LNCAP (cell line): ENCODE measurements around the gene LCE1B.

Experiments used
- TF ChIP-seq, protein P1 (sequence below): fragments of 450-650 bp; IDR thresholded peaks from 2 replicates; pipeline ENCODE4 v1.5.1; 2017; ENCODE audit warnings: mild to moderate bottlenecking

The LCE1B gene

GRCh38 chr1:152824964-152825363 lies 13.2 kb downstream of the LCE1B start:
- TF ChIP-seq, protein P1, sequence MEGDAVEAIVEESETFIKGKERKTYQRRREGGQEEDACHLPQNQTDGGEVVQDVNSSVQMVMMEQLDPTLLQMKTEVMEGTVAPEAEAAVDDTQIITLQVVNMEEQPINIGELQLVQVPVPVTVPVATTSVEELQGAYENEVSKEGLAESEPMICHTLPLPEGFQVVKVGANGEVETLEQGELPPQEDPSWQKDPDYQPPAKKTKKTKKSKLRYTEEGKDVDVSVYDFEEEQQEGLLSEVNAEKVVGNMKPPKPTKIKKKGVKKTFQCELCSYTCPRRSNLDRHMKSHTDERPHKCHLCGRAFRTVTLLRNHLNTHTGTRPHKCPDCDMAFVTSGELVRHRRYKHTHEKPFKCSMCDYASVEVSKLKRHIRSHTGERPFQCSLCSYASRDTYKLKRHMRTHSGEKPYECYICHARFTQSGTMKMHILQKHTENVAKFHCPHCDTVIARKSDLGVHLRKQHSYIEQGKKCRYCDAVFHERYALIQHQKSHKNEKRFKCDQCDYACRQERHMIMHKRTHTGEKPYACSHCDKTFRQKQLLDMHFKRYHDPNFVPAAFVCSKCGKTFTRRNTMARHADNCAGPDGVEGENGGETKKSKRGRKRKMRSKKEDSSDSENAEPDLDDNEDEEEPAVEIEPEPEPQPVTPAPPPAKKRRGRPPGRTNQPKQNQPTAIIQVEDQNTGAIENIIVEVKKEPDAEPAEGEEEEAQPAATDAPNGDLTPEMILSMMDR: no peak

GRCh38 chr1:152827173-152827572 lies 15.4 kb downstream of the LCE1B start, which contains the start of gene LCE1A:
Gene LCE1A (plus strand): TSS chr1:152827473. CDS start chr1:152827473, 0 bp downstream.
- TF ChIP-seq, protein P1: no peak

- TF ChIP-seq, protein P1: no peak
Measured at GRCh38 chr1:152836870-152837269, 25.1 kb downstream of the LCE1B start.

DNA sequence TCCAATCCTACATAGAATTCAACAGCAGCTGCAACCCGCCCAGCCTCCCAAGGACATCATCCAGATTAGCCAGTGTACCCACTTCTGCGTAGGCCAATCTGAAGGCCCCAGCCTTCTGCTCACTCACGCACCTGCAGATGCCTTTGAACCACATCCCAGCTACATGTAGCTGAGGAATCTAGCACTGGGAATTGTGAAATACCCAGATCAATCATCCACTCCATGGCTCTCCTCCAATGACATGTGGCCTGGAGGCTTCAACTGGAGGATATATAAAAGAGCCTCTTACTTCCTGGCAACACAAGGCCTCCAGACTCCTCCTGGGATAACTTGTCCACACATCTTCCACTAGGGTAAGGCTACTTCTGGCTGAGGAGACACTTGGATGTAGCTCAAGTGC lies 30.8 kb downstream of the LCE1B start, which contains the start of gene LCE6A:
Gene LCE6A (plus strand): TSS at position 301 of the 400 bp plus-strand sequence. CDS start 665 bp downstream, outside the sequence.
- TF ChIP-seq, protein P1: no peak

DNA sequence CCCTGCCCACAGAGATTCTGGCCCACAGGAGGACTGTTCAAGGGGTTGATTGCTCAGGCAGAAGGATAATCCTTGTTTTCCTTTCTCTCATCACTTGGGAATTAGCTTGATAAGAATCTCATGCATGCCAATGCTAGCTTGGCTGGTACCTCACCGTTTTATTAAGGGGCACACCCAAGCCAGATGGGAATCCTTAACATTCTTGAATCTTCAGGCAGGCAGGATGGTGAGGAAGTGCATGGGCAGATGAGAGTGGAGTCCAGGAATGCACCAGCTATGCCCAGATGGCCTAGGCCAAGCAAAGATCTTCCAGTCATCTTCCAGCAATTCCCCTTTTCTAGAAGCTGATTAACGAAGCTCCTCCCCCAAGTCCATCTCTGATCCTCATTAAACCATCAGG lies 43.9 kb downstream of the LCE1B start:
- TF ChIP-seq, protein P1: no peak

- TF ChIP-seq, protein P1: no peak
Measured at GRCh38 chr1:152858062-152858461, 46.3 kb downstream of the LCE1B start.

DNA sequence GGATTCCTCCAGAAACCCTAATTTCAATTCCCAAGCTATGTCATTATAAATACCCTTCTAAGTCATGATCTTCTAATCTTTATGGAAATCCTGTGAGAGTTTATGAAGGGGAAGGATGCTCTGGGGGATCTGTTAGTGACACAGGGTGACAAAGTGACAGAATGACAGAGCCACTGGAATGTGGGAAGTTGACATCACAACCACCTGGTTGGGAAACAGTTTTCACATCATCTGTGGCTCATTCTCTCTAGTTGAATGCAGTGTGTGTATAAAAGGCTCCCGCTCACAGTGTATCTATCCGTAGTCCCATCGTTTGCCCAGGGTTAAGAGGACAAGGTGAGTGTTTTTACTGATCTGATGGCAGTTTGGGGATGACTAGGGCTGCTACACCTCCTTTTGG lies 47.9 kb downstream of the LCE1B start, which contains the start of gene LCE7A:
Gene LCE7A (plus strand): TSS at position 301 of the 400 bp plus-strand sequence. CDS start 702 bp downstream, outside the sequence.
- TF ChIP-seq, protein P1: no peak

DNA sequence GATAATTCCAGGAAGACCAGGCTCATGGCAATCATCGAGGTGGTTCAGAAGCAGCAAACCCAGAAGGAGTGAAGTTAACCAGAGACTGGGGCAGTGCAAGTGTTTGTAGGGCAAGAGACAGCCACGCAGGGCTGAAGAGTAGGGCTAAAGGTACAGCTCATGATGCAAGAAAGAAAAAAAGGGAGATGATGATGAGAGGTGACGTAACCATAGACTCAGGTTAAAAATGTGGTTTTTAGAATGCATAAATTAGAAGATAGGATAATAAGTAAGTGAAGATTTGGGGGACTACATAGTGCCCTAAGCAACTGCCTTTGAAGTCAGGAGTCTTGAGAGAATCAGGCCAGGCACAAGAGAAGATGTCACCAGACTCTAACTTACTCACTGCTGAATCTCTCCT lies 48.4 kb downstream of the LCE1B start:
- TF ChIP-seq, protein P1: no peak
